Measurements from ENCODE around the gene INO80B. TPM values are rescaled to one million over a fixed set of nuclear protein-coding genes. Genes with fewer than 3 reads are reported as not detected.
"Not testable (repeated sequence)": the region's sequence is repeated elsewhere in the genome, so short reads cannot be mapped to it uniquely, and the experiment has no call there.

Gene INO80B
- total and polyA plus RNA-seq, 8 donors: 23.8 to 44.5 (median 34.3) TPM

DNA sequence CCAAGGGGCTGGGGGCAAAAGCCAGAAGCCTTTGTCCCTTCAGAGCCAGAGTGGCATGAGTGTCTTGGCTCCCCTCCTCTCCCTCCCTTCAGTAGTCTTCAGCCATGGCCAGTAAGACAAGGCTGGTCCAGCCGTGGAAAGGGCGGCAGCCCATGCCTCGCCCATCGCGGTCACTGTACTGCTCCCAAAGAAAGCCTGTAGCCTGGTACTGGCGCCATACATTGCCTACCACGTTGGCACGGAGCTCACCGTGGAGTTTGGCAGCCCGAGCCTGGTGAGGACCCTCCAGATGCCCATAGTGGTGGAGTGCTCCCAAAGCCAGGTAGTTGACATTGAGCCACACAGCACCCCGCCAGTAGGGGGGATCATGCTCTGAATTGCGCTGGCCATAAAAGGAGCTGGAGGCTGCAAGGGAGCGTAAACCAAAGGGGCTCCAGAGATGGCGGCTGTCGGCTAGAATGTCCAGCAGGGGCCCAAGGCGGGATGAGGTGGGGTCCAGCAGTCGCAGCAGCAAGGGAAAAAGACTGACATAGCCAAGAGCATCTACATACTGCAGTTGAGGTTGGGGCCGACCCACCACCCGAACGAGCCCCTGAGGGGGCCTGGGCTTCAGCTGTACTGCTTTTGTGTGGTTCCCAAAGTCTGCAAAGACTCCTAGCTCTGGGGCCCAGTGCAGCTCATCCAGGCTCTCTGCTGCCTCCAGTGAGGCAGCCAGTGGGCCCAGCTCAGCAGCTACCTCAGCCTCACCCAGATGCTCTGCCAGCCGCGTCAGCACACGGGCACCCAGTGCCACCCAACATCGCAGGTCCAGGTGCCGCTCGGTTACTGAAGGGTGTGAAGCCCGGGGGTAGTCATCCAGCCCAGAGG, 6.5 kb downstream of the INO80B start:
- DNase-seq (no peak), ATAC-seq (no peak)
- TF ChIP-seq, protein P1, sequence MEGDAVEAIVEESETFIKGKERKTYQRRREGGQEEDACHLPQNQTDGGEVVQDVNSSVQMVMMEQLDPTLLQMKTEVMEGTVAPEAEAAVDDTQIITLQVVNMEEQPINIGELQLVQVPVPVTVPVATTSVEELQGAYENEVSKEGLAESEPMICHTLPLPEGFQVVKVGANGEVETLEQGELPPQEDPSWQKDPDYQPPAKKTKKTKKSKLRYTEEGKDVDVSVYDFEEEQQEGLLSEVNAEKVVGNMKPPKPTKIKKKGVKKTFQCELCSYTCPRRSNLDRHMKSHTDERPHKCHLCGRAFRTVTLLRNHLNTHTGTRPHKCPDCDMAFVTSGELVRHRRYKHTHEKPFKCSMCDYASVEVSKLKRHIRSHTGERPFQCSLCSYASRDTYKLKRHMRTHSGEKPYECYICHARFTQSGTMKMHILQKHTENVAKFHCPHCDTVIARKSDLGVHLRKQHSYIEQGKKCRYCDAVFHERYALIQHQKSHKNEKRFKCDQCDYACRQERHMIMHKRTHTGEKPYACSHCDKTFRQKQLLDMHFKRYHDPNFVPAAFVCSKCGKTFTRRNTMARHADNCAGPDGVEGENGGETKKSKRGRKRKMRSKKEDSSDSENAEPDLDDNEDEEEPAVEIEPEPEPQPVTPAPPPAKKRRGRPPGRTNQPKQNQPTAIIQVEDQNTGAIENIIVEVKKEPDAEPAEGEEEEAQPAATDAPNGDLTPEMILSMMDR (IDR thresholded peaks at IDR 0.05): no peak
- H3K9me3 ChIP-seq: no peaks in the 10 kb centered on the region
- H3K27me3 ChIP-seq: no peaks in the 10 kb centered on the region
- H3K27ac ChIP-seq: no peak overlapping the region
- peaks cover 0 to 25% of the 10 kb centered on the region in 2 donors for H3K36me3 ChIP-seq
- peaks cover 22 to 52% of the 10 kb centered on the region in 2 donors for H3K4me1 ChIP-seq
- intact Hi-C loops (cut with DNase I): no loop called here
- no peak overlapping the region for H3K4me3 ChIP-seq

DNA sequence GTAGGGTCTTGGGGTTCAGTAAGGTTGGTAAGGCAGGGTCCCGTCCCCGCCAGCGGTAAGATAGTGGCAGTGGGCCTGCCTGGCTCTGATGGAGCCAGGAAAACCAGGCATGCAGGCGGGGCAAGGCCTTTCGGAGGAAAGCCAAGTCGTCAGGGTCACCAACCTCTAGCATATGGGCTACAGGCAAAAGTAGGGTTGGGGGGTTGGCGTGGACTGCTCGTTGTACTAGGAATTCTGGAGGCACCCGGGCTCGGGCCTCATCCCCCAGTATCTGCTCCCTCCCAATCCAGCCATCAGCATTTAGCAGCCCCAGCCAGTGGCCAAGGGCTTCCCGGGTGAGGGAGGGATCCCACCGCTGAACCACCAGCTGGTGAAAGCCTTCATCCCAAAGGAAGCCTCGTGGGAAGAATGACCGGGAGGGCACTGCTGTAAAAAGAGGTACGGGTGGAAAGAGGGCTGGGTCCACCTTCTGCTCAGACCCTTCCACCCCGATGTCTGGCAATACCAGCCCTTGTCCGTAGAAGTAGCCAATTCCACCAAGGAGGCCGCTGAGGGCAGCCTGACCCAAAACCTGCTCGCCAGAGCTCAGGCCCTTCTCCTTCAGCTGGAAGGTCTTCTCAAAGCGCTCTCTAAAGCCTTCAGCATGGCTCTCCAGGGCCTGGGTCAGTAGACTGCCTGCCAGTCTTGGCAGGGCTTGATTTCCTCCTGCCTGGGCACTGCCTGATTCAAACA, 7.3 kb downstream of the INO80B start:
- peaks cover 0 to 25% of the 10 kb centered on the region in 2 donors for H3K36me3 ChIP-seq
- H3K4me1 ChIP-seq: peaks cover 14 to 46% of the 10 kb centered on the region in 2 donors
- TF ChIP-seq, protein P1 (IDR thresholded peaks at IDR 0.05): no peak
- intact Hi-C loops (cut with DNase I): no loop called here
- H3K27ac ChIP-seq: no peak overlapping the region
- no peak overlapping the region for H3K4me3 ChIP-seq
- ATAC-seq: no peak
- no peak for DNase-seq
- no peaks in the 10 kb centered on the region for H3K9me3 ChIP-seq
- H3K27me3 ChIP-seq: no peaks in the 10 kb centered on the region

DNA sequence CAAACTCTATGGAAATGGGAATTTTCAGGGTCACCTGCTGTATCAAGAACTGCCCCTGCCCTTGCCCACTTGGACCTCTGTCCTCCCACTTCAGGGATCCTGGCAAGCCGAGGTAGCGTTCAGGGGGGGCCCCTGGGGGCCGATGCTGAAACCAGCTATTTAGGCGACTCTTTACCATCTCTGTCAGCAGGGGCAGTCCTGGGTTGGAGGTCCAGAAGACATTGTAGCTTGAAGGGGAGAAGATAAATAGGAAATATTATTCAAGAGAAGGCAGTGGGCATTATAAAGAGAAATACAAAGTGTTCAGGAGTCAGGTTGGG, 7.9 kb downstream of the INO80B start:
- intact Hi-C loops (cut with DNase I): no loop called here
- DNase-seq (no peak), ATAC-seq (no peak)
- Histone ChIP-seq H3K4me1 (peaks cover 14 to 42% of the 10 kb centered on the region in 2 donors), H3K4me3 (no peak overlapping the region), H3K27ac (no peak overlapping the region), H3K36me3 (peaks cover 0 to 25% of the 10 kb centered on the region in 2 donors), H3K9me3 (no peaks in the 10 kb centered on the region), H3K27me3 (no peaks in the 10 kb centered on the region)
- TF ChIP-seq, protein P1 (IDR thresholded peaks at IDR 0.05): no peak

DNA sequence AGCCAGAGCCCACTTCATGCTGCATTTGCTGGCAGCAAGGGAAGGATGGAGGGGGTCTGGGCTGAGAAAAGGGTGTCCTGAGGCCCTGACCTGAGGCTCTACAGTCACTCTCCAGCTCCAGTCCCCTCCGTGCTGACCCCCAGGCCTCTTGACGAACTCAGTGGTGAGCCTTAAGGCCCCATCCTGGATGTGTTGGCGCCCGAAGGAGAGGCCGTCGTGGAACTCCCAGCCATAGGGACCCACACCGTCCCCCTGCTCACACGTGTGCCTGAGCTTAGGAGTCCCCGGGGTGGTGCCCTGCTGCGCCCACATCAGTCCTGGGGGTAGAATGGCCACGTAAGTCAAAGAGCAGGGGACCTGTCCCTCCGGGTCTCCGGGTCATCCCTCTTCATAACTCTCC, 9.5 kb downstream of the INO80B start:
- Histone ChIP-seq H3K27me3 (no peaks in the 10 kb centered on the region), H3K36me3 (peaks cover 0 to 25% of the 10 kb centered on the region in 2 donors), H3K27ac (peak overlapping the region in 1 of 2 donors; percentile 91), H3K9me3 (no peaks in the 10 kb centered on the region), H3K4me1 (peaks cover 11 to 33% of the 10 kb centered on the region in 2 donors), H3K4me3 (peak overlapping the region; percentile 61 to 95)
- DNase-seq (no peak), ATAC-seq (peak; percentile 12)
- intact Hi-C loops (cut with DNase I): no loop called here
- TF ChIP-seq, protein P1 (IDR thresholded peaks at IDR 0.05): no peak

DNA sequence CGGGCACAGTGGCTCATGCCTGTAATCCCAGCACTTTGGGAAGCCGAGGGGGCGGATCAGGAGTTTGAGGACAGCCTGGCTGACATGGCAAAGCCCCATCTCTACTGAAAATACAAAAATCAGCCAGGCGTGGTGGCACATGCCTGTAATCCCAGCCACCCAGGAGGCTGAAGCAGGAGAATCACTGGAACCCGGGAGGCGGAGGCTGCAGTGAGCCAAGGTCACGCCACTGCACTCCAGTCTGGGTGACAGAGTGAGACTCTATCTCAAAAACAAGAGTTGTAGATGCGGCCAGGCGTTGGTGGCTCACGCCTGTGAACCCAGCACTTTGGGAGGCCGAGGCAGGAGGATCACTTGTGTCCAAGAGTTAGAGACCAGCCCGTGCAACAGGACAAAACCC, 15.9 kb downstream of the INO80B start:
- intact Hi-C loops (cut with DNase I); ATAC-seq; H3K27me3 ChIP-seq; H3K27ac ChIP-seq; H3K9me3 ChIP-seq; H3K4me3 ChIP-seq: not testable (repeated sequence)
- peak in 1 of 4 donors; percentile 39 for DNase-seq
- H3K36me3 ChIP-seq: peaks cover 0 to 18% of the 10 kb centered on the region in 2 donors
- H3K4me1 ChIP-seq: peaks cover 12 to 30% of the 10 kb centered on the region in 2 donors
